HepG2 (cell line): ENCODE results near the gene DAPK1. TPM values are rescaled to one million over a fixed set of nuclear protein-coding genes. Genes with fewer than 3 reads are reported as not detected.

Source experiments
- CCDC6 ChIP-seq: sonication (generic); formaldehyde crosslinking; IDR thresholded peaks from 2 replicates; pipeline ENCODE4 v1.8.1; 2022; ENCODE audit warnings: mild to moderate bottlenecking, missing genetic modification reagents, moderate library complexity
- DMTF1 ChIP-seq: sonication (generic); formaldehyde crosslinking; IDR thresholded peaks from 2 replicates; pipeline ENCODE4 v1.4.0; 2020; ENCODE audit warnings: mild to moderate bottlenecking, missing genetic modification reagents
- HNF1A ChIP-seq, 2 experiments: sonication (generic) in 1 of 2; formaldehyde crosslinking in 1 of 2; IDR thresholded peaks; 2 replicates each; pipeline versions ENCODE4 v1.4.0 to v1.6.1; 2016 to 2020; ENCODE audit warnings: borderline replicate concordance in 1 of 2, low read depth in 1 of 2, mild to moderate bottlenecking in 1 of 2, missing genetic modification reagents in 1 of 2
- MTA3 ChIP-seq: sonication (generic); formaldehyde crosslinking; IDR thresholded peaks from 2 replicates; pipeline ENCODE4 v1.4.0; 2020; ENCODE audit warnings: missing genetic modification reagents
- NR0B2 ChIP-seq: sonication (generic); formaldehyde crosslinking; IDR thresholded peaks from 2 replicates; pipeline ENCODE4 v1.4.0; 2020; ENCODE audit warnings: mild to moderate bottlenecking, missing genetic modification reagents
- RNF2 ChIP-seq: fragments of 450-650 bp; conservative IDR thresholded peaks from 2 replicates; pipeline ENCODE4 v1.6.1; 2016; ENCODE audit warnings: low read depth
- SP5 ChIP-seq: IDR thresholded peaks from 2 replicates; pipeline ENCODE4 v1.6.1; 2016; ENCODE audit warnings: low read depth, borderline replicate concordance
- THYN1 ChIP-seq: sonication (generic); formaldehyde crosslinking; IDR thresholded peaks from 2 replicates; pipeline ENCODE4 v1.8.1; 2023; ENCODE audit warnings: low read depth, mild to moderate bottlenecking, moderate library complexity, missing genetic modification reagents, borderline replicate concordance
- ZFP1 ChIP-seq: IDR thresholded peaks from 2 replicates; pipeline ENCODE4 v1.6.1; 2016
- ZFP90 ChIP-seq: sonication (generic); formaldehyde crosslinking; IDR thresholded peaks from 2 replicates; pipeline ENCODE4 v1.8.0; 2022; ENCODE audit warnings: missing genetic modification reagents, mild to moderate bottlenecking, inconsistent platforms, borderline replicate concordance
- ZNF124 ChIP-seq: sonication (generic); formaldehyde crosslinking; IDR thresholded peaks from 2 replicates; pipeline ENCODE4 v1.4.0; 2020; ENCODE audit warnings: missing genetic modification reagents
- ZNF879 ChIP-seq: sonication (generic); formaldehyde crosslinking; IDR thresholded peaks from 2 replicates; pipeline ENCODE4 v1.8.1; 2023; ENCODE audit warnings: missing genetic modification reagents
- polyA plus RNA-seq, 8 experiments: library from polyadenylated mRNA; depleted of rRNA in 3 of 8; stranded (reverse) in 7 of 8; unstranded in 1 of 8; fragments of >200 nt; fragmentation: Illumina TruSeq in 4 of 8; extraction: Trizol in 4 of 8; gene quantifications; 2 replicates each; pipeline versions ENCODE4 v1.2.1 to v1.2.3, GENCODE V29; 2011 to 2016; ENCODE audit warnings: low read depth in 4 of 8, missing spikeins in 1 of 8, mixed read lengths in 1 of 8; ENCODE audit not compliant: insufficient read depth in 1 of 8
- total RNA-seq, 5 experiments: library from RNA; depleted of rRNA; stranded (reverse); fragments of >200 nt; fragmentation: Illumina TruSeq; extraction: Trizol; gene quantifications; 2 replicates each; pipeline ENCODE4 v1.2.3, GENCODE V29; 2016; ENCODE audit warnings: low read depth in 1 of 5
- TF ChIP-seq, protein P1 (sequence below): sonication (generic); formaldehyde crosslinking; IDR thresholded peaks from 2 replicates; pipeline ENCODE4 v1.5.0; 2020; ENCODE audit warnings: mild to moderate bottlenecking, missing genetic modification reagents
- TF ChIP-seq, protein P2 (sequence below): sonication (generic); formaldehyde crosslinking; IDR thresholded peaks from 2 replicates; pipeline ENCODE4 v1.4.0; 2020; ENCODE audit warnings: missing genetic modification reagents

Gene DAPK1
- total and polyA plus RNA-seq, 2 of the 13 experiments (the other 11 are each of a cell fraction or from before 2014, with no cell fraction given) = 35.7 to 35.9 TPM

DNA sequence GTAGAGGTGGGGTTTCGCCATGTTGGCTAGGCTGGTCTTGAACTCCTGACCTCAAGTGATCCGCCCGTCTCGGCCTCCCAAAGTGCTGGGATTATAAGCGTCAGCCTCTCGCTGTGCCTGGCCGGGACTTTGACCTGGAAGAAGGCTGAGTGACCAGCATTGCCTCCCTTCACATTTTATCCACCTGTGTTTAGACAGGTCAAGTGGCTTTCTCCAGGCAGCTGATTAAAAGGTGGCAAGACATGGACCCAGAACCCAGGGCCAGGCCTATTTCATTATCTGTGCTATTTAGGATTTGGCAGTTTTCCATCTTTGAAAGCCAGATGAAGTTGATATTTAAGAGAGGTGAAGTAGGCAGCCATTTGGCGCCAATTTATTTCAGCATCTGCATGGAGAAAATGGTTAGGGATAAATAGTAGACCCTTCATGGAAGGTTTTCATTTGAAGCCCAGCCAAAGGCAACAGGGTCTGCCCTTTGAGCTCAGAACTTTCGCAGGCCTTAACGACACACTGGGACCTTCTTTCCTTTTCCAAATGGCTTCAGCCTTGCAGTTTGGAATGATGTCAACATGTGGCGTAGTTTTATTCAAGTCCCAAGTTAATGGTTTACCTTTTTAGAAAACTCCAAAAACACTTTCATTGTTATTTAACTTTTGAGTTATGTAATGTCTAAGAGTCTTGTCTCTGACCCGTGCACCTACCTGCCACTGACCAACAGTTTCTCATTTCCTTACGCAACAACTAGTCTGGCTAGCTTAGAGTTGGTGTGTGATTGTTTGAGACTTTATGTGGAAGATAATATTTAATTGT is 8.4 kb downstream of the DAPK1 start (continued):
- TF ChIP-seq NR0B2 (CRISPR knock-in tag) (no peak), ZNF124 (CRISPR knock-in tag) (no peak), ZFP90 (CRISPR knock-in tag) (no peak), SP5 (no peak), ZFP1 (CRISPR knock-in tag) (no peak), CCDC6 (CRISPR knock-in tag) (no peak), DMTF1 (CRISPR knock-in tag) (no peak), RNF2 (no peak), ZNF879 (CRISPR knock-in tag) (no peak), MTA3 (CRISPR knock-in tag) (no peak), HNF1A (IDR thresholded peaks at IDR 0.05; ENCODE audit: low read depth) (peak; percentile 92), HNF1A (CRISPR knock-in tag; IDR thresholded peaks at IDR 0.05; ENCODE audit: borderline replicate concordance) (peak; percentile 95), THYN1 (CRISPR knock-in tag) (no peak)
- TF ChIP-seq, protein P1, sequence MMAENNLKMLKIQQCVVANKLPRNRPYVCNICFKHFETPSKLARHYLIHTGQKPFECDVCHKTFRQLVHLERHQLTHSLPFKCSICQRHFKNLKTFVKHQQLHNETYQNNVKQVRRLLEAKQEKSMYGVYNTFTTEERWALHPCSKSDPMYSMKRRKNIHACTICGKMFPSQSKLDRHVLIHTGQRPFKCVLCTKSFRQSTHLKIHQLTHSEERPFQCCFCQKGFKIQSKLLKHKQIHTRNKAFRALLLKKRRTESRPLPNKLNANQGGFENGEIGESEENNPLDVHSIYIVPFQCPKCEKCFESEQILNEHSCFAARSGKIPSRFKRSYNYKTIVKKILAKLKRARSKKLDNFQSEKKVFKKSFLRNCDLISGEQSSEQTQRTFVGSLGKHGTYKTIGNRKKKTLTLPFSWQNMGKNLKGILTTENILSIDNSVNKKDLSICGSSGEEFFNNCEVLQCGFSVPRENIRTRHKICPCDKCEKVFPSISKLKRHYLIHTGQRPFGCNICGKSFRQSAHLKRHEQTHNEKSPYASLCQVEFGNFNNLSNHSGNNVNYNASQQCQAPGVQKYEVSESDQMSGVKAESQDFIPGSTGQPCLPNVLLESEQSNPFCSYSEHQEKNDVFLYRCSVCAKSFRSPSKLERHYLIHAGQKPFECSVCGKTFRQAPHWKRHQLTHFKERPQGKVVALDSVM (CRISPR knock-in tag) = no peak
- TF ChIP-seq, protein P2, sequence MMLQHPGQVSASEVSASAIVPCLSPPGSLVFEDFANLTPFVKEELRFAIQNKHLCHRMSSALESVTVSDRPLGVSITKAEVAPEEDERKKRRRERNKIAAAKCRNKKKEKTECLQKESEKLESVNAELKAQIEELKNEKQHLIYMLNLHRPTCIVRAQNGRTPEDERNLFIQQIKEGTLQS = no peak
